HG03442 (cell line): Measurements from ENCODE around the gene SAT1.

Experiments
- ATAC-seq: cut with Tn5 transposase; IDR thresholded peaks from one replicate; pipeline ENCODE4 v1.9.1; 2021; ENCODE audit warnings: mild to moderate bottlenecking, moderate library complexity; ENCODE audit not compliant: unreplicated experiment

The SAT1 gene

GRCh38 chrX:23804578-23804977 is 21.6 kb downstream of the SAT1 start:
- ATAC-seq, result no peak

- ATAC-seq, result no peak
These were observed 22.4 kb downstream of the SAT1 start for GRCh38 chrX:23805389-23805788.

GRCh38 chrX:23810279-23810678 is 27.3 kb downstream of the SAT1 start:
- no peak for ATAC-seq

GRCh38 chrX:23811108-23811651 is 28.2 kb downstream of the SAT1 start:
- ATAC-seq, result no peak

GRCh38 chrX:23811656-23812055 is 28.7 kb downstream of the SAT1 start:
- ATAC-seq, result no peak

GRCh38 chrX:23813808-23814207 is 30.8 kb downstream of the SAT1 start:
- ATAC-seq, result no peak

- no peak for ATAC-seq
These were observed 32.4 kb downstream of the SAT1 start for GRCh38 chrX:23815376-23815775.

- ATAC-seq, result no peak
These were observed 33.2 kb downstream of the SAT1 start for GRCh38 chrX:23816179-23816578.

- ATAC-seq, result no peak
These were observed 35.0 kb downstream of the SAT1 start for GRCh38 chrX:23817979-23818336.

GRCh38 chrX:23819385-23820234 is 36.6 kb downstream of the SAT1 start:
- ATAC-seq, result no peak

GRCh38 chrX:23820235-23820782 is 37.3 kb downstream of the SAT1 start:
- ATAC-seq, result no peak

GRCh38 chrX:23821847-23822246 is 38.9 kb downstream of the SAT1 start:
- ATAC-seq, result no peak

GRCh38 chrX:23822397-23822796 is 39.4 kb downstream of the SAT1 start:
- no peak for ATAC-seq

GRCh38 chrX:23822841-23823240 is 39.9 kb downstream of the SAT1 start:
- ATAC-seq, result no peak

GRCh38 chrX:23825675-23826074 is 42.7 kb downstream of the SAT1 start:
- no peak for ATAC-seq

GRCh38 chrX:23826216-23826615 is 43.2 kb downstream of the SAT1 start:
- ATAC-seq, result no peak

- ATAC-seq, result no peak
These were observed 43.7 kb downstream of the SAT1 start for GRCh38 chrX:23826653-23827052.

- ATAC-seq, result no peak
These were observed 45.9 kb downstream of the SAT1 start for GRCh38 chrX:23828881-23829280.

GRCh38 chrX:23832721-23833120 is 49.7 kb downstream of the SAT1 start:
- no peak for ATAC-seq
